Suprapubic skin (tissue), 3 donors: Measurements from ENCODE around the gene DEK.
"Not testable (repeated sequence)": the region's sequence is repeated elsewhere in the genome, so short reads cannot be mapped to it uniquely, and the experiment has no call there.

Experiments used
- CTCF ChIP-seq, 2 donors: fragments of 200-600 bp in 1 of 2; fragments of 450-650 bp in 1 of 2; sonication (generic) in 1 of 2; IDR thresholded peaks; one replicate each; pipeline ENCODE4 v1.5.1; 2016 to 2019; ENCODE audit warnings: antibody characterized with exemption in 2 of 2, mild to moderate bottlenecking in 1 of 2, moderate library complexity in 1 of 2
- POLR2A ChIP-seq, 2 donors: fragments of 450-650 bp; IDR thresholded peaks; one replicate each; pipeline ENCODE4 v1.6.1; 2017; ENCODE audit warnings: antibody characterized with exemption in 2 of 2, mild to moderate bottlenecking in 2 of 2, moderate library complexity in 2 of 2

GRCh38 chr6:18208778-18209177 is 55.6 kb downstream of the DEK start:
- not testable (repeated sequence) for TF ChIP-seq CTCF, POLR2A (IDR thresholded peaks at IDR 0.05)
